GM18870 (cell line): ENCODE measurements around the gene METAP1D.

ENCODE experiments used
- ATAC-seq: cut with Tn5 transposase; IDR thresholded peaks from one replicate; pipeline ENCODE4 v1.9.1; 2021; ENCODE audit warnings: moderate library complexity; ENCODE audit not compliant: unreplicated experiment

Gene METAP1D

DNA sequence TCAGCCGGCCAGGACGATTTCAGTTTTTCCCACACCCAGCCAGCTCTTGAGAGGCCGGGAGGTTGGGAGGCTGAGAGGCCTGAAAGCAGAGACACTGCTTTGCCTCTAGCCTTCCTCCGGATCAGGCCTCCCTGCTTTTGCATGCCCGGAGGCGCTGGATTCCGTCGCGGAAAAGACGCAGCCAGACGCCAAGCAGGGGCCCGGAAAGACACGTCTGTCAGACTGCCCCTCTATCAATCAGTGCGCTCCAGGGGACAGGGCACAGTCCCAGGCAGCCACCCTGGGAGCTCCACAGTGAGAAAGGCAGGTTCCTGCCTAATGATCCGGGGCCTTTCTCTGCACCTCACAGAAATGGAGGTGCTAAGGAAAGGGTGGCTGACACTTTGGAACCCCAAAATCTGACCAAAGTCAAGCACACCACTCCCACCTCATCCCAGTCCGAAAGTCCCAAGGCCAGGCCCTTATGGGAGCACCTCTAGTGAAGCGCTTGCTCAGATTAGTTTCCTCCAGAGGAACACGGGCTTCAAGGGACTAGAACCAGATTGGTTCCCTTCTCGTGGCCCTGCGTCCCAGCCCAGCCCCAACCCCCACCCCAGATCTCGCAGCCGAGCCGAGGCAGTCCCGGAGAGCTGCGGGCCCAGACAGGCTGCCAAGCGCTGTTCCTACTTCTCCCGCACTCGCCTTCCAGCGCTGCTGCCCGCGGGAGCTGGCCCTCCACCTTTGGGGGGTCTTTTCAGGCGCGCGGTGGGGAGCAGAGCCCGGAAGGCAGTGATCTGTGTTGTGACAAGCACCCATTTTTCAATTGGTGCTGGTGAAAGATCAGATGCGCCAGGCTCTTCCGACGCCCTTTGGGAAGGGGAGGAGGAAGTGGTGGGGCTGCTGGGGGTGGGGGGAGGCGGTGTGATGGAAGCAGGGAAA, 90.5 kb downstream of the METAP1D start:
- ATAC-seq, result no peak

DNA sequence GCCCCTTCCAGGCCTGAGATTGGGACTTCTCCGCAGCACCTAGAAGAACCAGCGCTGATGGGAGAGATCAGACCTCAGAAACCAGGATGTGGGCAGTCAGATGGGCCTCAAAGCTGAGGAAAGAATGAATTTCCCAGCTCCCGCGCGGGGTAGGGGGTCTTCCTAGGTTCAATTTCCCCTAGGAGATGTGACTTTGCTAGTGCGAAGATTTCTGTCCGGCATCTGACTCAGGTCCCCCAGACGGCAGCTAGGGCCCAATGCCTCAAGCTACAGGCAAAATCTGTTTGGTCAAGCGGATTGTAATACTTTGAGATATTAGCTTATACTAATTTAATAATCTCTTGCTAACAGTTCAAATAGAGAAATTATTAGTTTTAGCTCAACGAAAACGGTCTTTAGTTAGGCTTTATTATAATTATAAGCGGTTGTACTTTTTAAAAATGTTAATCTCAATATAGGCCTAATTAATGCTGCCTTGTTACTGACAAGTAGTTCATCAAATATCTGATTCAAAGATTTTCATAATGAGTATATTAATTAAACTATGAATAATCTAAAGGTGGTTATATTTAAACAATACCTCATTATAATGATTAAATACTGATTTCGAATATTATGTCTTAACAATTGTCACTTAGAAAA, 91.4 kb downstream of the METAP1D start:
- no peak for ATAC-seq

DNA sequence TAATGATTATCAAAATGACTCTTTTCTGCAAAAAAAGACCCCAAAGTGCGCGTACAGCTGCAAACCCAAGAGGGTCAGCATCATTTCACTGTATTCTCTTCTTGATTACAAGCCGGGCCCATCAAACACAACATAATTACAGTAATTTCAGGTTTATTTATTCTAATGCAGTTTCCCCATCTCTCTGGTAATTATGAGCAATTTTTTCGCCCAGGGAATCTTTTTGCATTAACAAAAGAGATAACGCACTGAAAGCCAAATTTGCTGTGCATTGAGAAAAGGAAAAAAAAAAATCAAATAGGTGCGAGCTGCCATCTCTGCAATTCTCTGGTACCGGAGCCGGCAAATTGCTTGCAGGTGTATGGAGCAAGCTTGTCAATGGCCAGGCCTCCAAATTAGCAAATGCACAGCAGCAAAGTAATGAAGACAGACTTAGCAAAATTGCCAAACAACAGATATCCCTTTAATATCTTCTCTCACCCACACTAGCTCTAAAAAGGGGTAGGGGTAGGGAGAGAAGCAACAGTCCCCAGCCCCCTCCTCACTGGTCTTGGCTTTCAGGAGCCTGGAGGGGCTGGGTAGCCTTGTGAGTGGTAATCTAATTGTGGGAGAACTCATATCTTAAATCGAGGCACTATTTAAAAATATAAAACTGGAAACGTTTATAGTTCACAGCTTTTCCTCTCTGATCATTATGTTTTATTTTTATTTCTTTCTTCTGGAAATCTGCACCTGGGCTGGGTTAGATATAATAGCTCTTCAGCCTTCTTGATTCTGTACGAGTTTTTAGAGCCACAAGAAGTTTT, 92.2 kb downstream of the METAP1D start:
- no peak for ATAC-seq

DNA sequence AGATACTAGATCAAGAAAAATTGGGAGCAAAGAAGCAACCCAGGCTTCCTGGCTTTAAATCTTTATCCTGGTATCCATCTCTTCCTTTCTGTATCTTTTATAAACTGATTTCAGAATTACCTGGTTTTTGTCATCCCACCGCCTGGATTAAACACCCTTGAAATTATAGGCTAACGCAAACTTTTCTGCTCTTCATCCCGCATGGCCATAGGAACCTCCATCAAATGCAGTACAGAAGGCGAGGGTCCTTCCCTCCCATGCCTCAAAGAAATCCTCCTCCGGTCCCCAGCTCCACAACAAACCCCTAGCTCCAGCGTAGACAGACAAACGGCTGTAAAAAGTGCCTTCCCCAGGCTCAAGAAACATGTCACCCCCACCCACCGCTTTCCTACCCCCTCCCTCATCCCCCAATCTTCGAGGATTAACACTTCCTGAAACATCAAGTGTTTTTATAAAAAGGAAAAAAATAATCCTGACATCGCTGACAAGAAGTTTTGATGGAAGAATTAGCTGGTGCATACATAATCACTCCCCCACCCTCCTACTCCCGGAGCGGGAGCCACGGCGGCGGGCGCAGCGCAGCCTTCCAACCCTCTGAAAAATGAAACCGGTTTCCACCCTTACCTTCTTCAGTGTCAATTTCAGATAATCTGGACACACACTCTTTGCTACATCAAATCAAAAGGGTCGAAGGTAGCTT, 93.1 kb downstream of the METAP1D start:
- ATAC-seq, result no peak

DNA sequence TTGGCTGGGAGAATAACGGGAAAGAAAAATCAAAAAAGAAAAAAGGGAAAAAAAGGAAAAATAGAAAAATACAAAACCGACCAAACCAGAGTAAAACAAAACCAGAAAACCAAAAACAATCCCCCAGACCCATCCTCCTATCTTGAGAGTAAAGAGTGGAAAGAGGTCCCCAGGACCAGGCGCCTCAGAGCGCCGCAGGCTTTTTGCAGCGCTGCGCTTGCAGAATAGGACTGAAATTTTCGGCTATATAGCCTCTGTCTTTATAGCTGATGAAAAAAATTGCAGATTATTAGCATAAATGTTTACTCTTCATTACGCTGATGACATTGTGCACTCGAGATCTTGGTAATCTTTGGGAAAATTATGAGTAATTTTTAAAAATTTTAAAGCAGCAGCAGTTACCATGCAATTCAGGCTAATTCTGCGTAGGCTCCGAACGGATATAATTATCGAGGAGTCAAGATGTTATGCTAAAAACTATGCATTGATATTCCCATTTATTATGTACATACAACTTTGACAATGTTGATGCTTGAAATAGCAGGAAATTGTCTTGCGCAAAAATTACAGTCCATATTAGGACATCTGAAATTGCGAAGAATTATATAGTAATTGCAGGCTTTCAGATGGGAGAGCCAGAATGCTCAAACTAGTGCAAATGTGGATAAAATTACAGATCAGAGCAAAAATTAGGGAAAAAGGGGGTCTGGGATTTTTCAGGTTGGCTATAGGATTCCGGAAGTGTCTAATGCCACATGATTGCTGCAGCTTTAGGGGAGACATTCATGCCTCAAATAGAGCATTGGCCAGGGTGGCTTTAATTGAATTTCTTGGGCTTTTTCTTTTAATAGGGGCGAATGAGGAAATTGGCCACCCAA, 93.9 kb downstream of the METAP1D start:
- ATAC-seq, result no peak

DNA sequence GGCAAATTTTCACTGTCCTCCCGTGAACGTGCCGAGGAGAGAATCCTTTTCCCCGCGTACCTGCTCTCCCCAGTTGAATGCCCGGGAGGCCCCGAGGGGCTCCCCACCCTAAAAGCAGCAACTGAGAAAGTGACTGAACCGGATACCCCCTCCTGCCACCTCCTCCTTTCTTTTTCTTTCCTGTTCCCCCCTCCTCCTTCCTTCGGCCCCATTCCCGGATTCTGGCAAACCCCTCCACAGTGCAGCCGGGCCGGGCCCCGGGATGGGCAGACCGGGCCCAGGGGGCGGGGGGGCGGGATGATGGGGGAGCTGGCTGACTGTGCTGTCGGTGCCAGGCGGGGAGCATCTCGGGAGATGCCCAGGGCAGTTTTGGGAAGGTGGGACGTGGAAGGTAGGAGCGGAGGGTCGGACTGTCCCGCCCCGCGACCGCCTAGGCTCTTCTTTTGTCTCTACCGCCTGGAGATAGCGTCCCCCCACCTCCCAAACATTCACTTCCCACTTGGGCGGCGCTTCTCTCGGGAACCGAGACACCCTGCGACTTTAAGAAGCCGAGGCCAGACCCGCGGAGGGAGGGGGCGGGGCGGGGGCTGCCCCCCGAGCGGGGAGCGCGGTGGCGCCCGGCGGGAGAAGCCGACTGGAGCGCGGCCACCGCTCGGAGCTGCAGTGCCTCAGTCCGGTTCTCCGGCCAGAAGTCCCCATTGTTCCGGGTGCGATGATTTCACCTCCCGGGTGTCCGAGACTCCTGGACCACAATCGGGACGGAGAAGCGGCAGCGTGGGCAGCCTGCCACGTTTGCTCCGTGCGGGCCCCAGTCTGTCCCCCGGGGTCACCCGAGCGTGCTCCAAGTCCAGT, 94.8 kb downstream of the METAP1D start:
- no peak for ATAC-seq

DNA sequence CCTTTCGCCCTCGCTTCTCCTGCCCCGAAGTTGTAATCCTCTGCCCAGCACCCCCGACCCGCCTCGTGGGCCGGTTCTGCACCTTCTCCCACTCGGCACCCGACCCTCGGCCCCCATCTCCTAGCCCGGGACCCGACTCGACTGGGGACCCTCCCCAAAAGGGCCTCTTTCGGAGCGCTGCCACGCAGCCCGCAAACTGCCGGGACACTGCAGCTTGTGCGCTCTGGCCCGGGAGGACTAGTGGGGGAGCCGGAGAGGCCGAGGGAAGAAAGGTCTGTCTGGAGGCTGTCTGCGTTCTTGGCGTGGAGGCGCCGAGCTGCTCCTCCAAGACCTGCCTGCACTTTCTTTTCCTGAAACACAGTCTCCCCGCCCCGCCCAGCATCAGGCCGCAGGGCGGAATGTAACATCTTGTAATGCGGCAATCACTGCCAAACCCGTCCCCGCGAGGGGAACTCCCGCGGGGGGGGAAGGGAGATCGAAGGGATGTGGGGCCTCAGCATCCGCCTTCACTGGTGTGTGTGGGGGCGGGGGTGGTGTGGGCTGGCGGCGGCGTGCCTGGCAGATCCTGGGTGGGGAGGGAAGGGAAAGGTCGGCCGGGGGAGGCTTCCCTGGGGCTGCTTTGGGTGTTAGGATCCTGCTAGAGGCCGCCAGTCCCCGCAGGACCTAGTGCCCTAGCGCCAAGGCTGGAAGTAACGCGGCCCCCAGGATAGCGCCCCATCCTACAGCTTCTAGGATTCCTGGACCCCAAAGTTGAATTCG, 95.6 kb downstream of the METAP1D start:
- no peak for ATAC-seq

DNA sequence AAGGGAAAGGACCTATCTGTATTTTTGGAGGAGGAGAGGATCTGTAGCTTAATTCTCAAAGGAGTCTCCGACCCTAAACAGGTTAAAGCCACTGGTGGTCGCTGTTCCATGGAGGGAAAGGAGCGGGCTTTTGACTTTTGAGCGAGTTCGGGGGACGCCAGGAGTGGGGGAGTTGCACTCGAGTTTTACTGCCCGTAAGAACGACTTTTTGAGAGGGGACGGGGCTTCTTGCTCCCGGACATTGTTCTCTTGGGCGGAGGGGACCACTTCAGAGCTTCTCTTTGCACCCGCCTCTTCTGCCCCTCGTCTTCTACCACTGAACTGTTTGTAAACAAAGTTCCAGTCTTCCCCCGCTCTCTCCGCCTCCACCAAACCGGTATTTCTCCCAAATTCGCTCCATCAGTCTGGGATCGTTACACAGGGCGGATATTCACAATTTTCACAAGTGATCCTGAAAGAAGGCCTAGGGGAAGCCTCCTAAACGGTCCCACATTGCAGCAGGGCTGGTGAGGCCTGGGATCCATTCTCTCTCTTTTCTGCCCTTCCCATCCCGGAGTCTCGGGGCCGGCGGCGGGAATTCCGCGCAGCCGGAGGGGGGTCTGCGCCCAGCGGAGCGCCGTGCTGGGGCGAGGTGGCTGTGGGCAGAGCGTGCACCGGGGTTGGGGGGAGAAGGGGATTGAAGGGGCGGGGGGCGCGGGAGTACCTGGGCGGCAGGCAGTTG, 96.3 kb downstream of the METAP1D start:
- ATAC-seq, result no peak

DNA sequence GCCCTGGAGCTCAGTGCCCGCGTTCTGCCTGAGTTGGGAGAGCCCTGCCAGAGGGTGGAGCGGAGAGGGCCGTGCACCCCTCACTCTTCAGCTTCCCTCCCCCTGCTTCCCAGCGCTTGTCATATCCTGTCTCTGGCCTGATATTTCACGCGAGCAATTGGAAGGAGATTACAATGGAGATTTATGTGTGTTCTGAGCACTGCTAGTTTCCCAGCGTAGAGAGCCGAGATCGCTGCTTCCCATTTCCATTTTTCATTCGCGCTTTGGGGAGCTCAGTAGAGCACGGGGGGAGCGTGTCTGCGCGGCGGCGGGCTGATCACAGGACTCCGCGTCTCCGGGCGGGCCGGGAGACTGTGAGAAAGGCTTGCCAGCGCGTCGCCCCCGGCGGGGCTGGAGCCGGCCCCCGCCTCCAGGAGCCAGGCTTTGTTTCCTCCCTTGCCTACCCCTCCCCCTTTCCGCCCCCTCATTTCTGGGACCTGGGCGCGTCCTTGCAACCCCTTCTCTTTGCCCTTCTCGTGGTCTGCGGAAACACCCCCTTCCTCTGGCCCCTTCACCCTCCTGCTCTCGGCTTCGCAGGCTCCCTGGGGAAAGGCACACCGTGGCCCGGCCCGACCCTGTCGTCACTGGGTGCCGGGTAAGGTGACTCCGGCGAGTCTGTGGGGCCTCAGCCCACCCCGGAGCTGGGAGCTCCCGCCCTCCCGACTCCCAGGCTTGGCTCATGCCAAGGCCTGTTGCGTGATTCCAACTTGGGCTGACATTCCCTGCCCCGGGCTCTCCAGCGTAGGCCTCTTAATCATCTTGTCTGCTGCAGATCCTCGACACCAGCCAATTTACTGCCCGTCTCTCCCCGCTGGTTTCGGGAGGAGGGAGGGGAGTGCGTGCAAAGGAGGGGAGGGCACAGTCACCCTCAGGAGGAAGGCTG, 97.1 kb downstream of the METAP1D start:
- ATAC-seq, result no peak

DNA sequence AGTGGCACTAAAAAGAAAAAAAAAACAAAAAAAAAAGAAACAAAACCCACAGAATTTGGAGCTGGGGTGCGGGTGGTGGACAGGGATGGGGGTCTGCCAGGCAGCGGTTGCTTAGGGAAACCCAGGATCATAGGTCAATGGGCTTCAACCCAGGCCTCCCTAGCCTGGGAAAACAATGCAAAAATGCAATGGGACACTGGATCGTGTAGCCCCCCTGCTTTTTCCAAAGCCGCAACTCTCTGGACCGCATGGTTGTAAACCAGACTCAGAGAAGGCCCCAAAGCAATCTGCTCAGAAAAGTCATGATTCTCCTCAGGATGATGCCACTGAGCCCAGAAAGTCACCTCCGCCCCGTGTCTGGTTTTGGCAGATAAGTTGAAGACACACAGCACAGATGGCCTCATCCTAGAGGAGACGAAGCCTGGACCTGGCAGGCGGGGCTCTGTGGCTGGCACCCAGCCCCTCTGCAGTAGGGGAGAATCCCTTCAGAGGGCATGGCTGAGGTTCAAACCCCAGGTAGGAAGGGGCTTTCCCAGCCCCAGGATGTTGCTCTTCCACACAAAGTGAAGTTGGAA, 97.9 kb downstream of the METAP1D start:
- ATAC-seq, result no peak

DNA sequence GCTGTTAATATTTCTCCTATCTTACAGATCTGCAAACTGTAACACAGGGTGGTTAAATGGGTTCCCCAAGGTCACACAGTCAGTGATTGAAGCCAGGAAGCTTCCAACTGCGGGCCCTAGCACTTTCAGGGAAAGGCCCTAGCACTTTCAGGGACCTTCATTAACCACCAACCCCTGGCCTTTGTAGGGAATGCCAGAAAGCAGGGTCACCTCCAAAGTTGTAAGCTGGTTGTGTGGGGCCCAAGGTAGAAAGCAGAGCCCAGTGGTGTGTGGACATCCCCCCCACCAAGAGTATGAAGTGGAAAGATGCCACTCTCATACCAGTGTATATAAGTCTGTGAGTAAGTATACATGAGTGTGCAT, 98.5 kb downstream of the METAP1D start:
- no peak for ATAC-seq

DNA sequence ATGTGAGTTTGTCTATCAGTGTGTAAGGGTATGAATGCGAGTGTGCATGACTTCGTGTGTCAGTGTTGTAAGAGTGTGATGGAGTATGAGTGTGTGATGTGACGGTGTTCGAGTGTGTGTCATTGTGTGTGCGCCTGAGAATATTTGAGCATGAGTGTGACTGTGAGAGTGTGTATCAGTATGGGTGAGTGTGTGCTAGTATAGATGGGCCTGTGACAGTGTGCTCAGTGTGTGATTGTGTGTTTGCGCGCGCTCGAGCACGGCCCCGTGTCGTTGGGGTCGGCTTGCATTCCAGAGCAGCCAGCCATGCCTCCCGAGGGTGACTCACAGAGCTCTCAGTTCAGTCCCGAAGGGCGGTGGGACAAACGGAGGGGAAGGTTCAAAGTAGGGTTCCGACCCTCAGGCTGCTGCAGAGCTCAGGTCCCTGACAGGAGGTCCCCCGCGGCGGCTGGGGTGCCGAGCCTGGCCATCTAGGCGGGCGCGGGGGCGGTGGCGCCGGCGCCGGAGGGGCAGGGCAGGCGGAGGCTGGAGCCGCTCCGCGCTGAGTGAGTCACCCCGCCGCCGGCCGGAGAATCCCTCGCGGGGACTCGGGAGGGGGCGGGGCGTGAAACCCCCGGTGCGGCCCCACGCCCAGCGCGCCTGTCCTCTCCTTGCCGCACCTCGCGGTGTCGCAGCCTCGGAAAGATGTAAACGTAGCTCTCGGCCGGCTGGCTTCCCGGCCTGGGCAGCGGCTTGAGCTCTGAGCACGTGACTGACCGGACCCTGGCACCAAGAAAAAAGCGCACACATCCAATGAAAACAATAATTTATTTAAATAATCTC, 99.1 kb downstream of the METAP1D start:
- no peak for ATAC-seq

DNA sequence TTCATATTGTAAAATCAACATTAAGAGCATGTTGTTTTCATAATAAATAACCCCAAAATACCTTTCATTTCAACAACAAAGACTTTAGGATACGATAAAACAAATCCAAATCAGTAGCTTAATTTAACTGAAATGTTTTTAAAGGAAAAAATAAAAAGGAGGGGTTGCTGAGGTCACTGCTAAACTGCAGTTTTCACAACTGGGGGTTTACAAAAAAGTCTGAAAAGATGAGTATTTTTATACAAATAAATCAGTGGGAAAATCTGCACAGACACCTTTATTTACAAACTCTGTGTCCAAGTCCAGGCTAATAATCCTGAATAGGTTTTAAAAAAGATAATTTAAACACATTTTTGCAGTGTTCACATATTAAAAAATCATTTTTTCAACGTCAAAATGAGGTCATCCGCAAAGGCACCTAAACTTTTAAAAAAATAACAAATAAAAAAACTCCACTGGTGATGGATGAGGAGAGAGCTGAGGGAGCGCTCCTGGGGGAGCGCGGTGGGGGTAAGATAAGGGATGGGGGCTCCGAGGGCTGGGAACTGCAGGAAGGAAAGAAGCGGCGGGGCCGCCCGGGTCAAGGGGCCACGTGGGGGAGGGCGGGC, 99.8 kb downstream of the METAP1D start:
- no peak for ATAC-seq

DNA sequence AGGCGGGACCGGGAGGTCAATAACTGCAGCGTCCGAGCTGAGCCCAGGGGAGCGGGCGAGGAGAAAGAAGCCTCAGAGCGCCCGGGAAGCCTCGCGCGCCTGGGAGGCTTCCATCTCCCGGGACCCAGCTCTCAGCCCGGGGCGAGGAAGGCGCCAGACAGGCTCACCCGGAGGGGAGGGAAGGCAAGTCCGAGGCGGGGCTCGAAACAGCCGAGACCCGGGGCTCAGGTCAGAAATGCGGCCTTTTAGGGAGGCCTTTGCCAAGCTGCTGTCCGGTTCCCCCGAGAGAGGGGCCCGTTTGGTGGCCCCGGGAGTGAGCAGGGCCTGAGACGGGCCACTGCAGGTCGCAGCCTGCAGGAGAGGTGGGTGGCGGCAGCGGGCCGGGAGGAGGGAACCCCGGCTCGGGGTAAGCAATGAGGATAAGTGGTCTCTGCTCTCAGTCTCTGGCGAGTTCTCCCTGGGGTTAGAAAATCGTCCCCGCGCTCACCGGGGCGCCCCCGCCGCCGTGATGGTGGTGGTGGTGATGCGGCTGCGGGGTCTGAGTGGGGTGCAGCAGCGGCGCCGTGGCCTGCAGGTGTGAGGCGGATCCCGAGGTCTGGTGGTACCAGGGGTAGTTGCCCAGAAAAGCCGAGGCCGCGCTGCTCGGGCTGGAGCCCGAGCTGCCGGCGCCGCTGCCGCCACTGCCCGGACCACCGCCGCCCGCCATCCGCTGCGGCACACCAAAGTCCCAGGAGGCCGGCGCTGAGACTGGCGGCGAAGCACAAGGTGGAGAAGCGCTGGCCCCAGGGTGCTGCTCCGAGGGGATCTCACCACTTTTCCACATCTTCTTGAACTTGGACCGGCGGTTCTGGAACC, 100.6 kb downstream of the METAP1D start:
- ATAC-seq, result no peak
